SIG-M5 (cell line): ENCODE measurements around the gene PI4KB.
"Not testable (repeated sequence)": the region's sequence is repeated elsewhere in the genome, so short reads cannot be mapped to it uniquely, and the experiment has no call there.

Source experiments
- DNase-seq: peaks from one replicate; lab custom pipeline; 2025; lab: John Stamatoyannopoulos, UW

Gene PI4KB

DNA sequence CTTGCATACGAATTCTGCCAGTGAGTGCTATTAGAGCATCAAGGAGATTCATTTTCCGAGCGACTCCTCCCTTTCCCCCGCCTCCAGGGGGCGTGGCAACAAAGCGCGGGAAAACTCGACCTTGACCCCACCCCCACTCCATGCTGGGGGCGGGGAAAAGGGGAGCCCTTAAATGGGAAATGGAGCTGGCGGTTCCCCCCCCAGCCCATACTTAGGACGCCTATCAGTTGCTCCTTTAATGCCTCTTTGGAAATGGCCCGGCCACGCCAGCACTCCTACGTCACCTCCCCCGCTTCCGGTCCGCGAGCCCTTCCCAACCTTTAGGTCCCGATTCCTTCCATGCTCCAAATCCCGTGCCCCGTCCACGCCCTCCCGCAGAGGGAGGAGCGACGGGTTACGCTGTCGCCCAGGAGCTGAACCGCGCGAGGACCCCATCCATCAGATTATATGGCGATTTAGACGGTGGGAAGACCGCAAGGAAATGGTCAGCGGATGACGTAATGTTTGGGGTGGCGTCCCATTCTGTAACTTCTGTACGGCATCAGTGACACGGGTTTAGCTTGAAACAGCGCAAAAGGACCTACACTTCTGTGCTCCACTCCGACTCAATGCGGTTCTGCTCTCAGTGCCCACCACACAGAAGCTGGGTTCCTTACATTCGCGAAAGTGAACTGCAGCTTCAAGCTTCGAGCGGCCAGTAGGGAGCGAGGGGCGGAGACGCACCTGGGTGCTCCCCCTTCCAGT, 45.8 kb downstream of the PI4KB start:
- peak; percentile 96 for DNase-seq

- peak; percentile 99 for DNase-seq
These were observed 50.0 kb downstream of the PI4KB start for GRCh38 chr1:151277249-151277648.

DNA sequence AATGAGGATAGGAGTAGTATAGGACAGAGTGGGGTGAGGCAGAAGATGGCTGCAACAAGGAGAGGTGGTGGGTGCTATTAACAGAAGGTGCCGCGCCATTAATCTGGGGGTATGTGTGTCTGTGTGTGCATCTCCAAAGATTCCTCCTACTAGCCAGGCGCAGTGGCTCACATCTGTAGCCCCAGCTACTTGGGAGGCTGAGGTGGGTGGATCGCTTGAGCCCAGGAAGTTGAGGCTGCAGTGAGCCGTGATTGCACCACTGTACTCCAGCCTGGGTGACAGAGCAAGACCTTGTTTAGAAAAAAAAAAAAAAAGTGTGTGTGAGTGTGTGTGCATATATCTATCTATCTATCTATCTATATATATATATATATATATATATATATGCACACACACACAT, 51.9 kb downstream of the PI4KB start:
- not testable (repeated sequence) for DNase-seq

- DNase-seq: no peak
These were observed 53.2 kb downstream of the PI4KB start for GRCh38 chr1:151273924-151274466.

- no peak for DNase-seq
These were observed 59.5 kb downstream of the PI4KB start for GRCh38 chr1:151267760-151268159.

- DNase-seq: no peak
These were observed 60.4 kb downstream of the PI4KB start for GRCh38 chr1:151266821-151267220.

DNA sequence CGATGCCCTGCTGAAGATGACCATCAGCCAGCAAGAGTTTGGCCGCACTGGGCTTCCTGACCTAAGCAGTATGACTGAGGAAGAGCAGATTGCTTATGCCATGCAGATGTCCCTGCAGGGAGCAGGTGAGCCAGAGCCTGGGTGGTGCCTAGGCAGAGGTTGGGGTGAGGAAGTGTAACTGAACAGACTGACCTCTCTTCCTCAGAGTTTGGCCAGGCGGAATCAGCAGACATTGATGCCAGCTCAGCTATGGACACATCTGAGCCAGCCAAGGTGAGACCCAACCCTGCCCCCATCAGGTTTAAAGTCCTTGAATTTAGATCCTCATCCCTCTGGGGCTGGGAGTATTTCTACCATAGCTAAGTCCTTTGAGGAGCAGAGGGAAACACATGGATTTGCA, 60.9 kb downstream of the PI4KB start:
- no peak for DNase-seq

GRCh38 chr1:151265446-151266236, 61.6 kb downstream of the PI4KB start:
- DNase-seq: no peak

GRCh38 chr1:151259351-151259750, 67.9 kb downstream of the PI4KB start:
- no peak for DNase-seq

- DNase-seq: no peak
These were observed 71.8 kb downstream of the PI4KB start for GRCh38 chr1:151255381-151255780.

GRCh38 chr1:151254217-151255213, 72.7 kb downstream of the PI4KB start, which contains the start of gene PSMD4:
TSS of gene PSMD4 (plus strand) at chr1:151254734. CDS start at chr1:151254783, 49 bp downstream.
- DNase-seq: peak; percentile 98

- DNase-seq: peak; percentile 89
These were observed 75.4 kb downstream of the PI4KB start for GRCh38 chr1:151251656-151252470.

GRCh38 chr1:151246786-151247185, 80.4 kb downstream of the PI4KB start:
- DNase-seq: no peak

GRCh38 chr1:151243683-151244216, 83.5 kb downstream of the PI4KB start:
- DNase-seq: no peak

- no peak for DNase-seq
These were observed 84.8 kb downstream of the PI4KB start for GRCh38 chr1:151242442-151242841.
